Stimulated activated CD8-positive, alpha-beta memory T cell treated with anti-CD3 and anti-CD28 coated beads, Interleukin-4, amount 100 ng/mL, for 48 hours (primary cell): ENCODE data around the gene RNGTT.
"Not testable (repeated sequence)": the region's sequence is repeated elsewhere in the genome, so short reads cannot be mapped to it uniquely, and the experiment has no call there.

Experiments
- DNase-seq: peaks from one replicate; pipeline ENCODE4 v3.0.0-alpha.2; 2020

The RNGTT gene

DNA sequence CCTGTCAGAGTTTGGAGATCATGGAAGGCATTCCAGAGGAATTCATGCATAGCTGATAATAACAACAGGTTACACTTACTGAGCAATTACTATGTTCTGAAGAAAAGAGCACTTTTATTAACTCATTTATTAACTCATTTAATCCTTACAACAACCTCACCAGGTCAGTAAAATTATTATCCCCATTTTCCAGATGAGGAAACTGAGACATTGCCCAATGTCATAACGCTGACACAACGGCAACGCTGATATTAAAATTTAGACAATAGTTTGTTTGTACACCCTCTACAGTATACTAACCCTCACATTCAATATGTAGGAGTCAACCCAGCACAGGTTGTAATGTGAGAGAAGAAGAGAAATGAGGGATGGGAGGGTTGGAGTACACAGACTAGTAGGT lies 105.0 kb downstream of the RNGTT start:
- DNase-seq, result no peak

DNA sequence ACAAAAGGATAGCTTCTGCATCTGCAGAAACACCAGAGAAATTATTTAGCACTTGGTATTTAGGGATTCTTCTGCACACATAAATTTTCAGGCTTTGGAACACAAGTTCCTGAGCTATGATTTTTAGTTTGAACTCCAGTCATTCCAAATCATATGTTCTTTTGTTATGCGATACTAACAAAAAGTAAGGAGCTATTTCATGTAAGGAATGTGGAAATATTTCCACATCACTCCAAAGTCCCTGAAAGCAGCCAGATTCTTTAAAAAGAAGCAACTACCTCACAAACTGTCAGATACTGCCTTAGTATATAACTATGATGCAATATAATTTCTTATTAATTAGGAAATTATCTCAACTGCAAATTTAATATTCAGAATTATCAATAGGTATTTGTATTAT lies 106.9 kb downstream of the RNGTT start:
- DNase-seq, result no peak

DNA sequence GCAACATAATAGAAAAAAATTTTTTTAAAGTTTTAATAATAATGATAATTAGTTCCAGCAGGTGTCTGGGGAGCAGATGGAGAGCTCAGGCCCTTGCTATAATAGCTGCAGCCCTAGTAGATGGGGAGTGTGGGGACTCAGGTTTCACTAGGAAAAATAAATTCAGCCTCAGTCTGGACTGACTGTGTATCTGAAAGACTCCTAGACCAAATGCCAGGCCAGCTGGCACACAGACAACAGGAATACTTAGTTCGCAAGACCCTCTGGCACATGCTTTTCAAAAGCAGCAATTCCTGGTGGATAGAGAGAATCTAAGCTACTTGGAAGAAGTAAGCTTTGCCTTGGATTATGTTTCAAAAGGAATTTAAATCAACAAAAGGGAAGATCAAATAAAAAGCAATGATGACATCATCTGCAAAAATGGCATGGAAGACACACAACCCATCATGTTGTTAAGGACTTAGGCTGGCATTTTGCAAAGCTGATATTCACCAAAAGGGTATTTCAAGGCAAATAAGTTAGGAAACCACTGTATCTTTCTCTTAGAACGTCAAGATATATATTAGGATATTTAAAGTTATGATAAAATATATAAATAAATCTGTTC lies 107.8 kb downstream of the RNGTT start:
- no peak for DNase-seq

DNA sequence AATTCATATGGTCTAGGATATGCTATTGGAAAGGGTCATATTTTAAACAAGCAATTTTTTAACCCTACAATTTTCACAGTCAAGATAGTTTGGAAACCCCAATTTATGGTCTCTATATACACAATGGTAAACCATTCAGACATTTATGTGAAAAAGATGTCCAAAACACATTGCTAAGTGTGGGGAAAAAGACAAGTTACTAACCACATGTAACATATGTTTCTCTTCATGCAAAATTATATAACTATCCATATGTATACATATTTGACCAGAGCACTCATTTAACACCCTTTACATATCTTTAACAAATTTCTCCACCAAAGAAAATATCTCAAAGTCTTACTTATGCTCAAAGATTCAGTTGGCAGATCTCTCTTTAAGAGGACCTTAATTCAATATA lies 110.6 kb downstream of the RNGTT start:
- DNase-seq, result no peak

DNA sequence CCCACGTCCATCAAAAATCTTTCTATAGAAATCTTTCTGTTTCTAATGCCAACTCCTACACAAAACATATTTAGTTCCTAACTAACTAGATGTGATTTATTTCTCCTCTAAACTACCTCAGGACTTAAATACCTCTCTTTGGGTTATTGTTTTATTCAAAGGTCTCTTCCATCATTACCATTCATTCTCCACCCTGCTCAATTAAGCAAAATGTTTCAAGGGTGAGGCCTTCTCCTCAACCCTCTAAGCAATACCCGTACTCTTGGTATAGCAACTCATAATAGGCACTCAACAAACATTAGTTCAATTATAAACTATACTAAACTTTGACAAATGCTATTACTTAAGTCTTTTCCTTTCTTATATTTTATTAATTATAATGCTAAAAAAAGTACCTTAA lies 111.4 kb downstream of the RNGTT start:
- DNase-seq, result no peak

DNA sequence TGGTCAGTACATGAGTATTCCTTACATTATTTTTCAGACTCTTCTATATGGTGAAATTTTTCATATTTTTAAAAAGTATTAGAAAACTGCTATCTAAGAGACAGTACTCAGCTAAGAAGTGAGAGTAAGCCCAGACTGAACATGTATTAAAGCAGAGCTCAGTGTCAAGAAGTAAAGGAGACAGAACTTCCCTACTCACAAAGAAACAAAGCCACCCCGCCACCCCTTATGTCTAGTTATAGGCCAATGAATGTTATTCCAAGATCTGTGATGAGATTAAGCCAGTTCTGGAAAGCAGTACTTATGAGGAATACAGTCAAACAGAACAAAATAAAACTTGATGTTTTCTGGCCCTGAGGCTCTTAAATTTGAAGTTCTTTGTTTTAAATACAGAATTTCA lies 114.5 kb downstream of the RNGTT start:
- no peak for DNase-seq

DNA sequence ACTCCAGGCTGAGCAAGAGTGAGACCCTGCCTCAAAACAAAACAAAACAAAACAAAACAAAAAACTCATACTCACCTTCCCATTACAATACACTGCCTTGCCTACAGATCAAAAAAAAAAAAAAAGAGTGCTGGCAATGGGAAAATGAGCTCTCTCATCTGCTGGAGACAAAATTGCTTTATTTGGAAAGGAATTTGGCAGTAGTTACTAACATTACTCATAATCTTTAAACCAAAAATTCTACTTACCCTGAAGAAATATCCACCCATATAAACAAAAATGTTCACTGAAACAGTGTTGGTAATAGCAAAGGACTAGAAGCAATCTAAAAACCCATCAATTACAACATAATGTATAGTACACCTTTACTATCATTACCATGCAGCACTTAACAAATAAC lies 120.4 kb downstream of the RNGTT start:
- no peak for DNase-seq

DNA sequence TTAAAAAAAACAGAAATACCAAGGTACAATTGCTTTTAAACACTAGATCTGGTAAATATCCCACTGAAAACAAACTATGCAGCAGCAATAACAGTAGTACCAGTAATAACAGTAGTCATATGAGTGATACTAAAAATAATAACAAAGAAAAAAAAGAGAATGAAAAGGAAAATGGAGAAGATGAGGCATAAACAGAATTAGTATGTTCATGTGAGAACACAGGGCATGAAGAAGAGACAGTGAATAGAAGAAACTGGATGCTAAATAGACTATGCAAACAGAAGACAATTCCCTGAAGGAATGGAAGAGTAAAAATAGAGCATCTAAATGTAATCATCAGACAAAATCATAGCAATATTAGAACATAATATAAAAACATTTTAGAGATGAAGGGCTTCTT lies 121.1 kb downstream of the RNGTT start:
- DNase-seq, result no peak

DNA sequence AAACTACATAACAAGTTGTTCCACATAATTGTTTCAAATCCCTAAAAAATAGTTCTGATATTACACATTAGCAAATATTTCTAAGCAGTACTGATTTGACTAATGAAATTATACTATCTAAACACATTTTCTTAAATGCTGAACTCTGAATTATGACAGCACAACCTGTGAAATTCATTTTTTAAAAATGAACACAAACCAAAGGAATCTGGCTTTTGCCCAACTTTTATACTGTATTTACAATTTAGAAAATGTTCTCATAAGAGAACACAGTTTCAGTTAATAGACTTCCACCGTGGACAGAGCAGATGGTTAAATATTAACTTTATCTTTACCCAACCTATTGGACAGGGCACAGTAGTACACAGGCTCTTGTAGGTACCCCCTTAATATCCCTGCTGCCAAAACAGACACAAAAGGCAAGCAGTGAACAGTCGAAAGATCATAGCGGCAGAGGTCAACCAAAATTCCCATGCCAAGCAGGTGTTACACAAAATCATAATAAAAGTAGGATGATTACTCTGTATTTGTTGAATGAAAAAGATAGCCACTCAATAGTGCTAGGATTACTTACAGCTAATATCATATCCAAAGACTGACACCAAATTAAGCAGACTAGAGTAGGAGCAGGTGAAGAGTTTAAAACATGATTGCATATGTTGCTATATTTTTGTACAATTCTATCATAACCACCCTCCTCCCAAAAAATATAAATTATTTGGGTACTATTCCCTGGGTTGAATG lies 122.5 kb downstream of the RNGTT start:
- no peak for DNase-seq

DNA sequence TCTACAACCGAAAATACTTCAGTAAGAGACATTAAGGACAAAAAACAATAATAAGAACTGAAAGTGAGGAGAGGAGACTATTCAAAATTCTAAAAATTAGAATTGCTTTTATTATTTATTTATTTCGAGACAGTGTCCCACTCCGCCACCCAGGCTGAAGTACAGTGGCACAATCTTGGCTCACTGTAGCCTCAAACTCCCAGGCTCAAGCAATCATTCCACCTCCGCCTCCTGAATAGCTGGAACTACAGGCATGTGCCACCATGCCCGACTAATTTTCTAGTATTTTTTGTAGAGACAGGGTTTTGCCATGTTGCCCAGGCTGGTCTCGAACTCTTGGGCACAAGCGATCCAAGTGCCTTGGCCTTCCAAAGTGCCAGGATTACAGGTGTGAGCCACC lies 123.1 kb downstream of the RNGTT start:
- DNase-seq, result no peak

DNA sequence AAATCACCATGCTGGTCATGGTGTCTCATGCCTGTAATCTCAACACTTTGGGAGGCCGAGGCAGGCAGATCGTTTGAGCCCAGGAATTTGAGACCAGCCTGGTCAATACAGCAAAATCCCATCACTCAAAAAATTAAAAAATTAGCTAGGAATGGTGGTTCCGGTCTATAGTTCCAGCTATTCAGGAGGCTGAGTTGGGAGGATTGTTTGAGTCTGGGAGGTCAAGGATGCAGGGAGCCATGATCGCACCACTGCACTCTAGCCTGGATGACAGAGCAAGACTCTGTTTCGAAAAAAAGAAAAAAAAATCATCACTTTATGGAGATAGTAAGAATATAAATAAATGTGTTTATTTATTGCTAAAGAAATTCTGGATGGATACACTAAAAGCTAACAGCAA lies 124.1 kb downstream of the RNGTT start:
- no peak for DNase-seq

DNA sequence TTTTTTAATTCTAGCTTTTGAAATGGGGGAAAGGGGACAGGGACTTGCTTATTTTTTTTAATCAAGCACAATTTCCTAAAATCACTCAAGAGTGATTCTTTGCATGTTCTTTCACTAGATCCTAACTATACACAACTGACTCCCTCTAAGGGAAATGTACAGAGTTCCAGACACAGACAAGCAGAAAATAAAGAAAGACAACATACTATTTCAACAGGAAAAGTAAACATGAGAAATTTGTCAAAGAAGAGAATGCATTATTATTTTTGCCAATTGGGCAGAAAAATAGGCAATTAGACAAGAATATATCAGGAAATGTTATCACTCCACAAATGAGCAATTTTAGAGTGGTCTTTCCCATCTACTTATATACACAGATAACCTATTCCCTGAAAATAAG lies 128.2 kb downstream of the RNGTT start:
- DNase-seq, result no peak

DNA sequence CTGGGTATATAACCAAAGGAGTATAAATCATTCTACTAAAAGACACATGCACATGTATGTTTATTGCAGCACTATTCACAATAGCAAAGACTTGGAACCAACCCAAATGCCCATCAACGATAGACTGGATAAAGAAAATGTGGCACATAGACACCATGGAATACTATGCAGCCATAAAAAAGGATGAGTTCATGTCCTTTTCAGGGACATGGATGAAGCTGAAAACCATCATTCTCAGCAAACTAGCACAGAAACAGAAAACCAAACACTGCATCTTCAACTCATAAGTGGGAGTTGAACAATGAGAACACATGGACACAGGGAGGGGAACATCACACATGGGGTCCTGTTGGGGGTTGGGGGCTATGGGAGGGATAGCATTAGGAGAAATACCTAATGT lies 130.3 kb downstream of the RNGTT start:
- DNase-seq, result not testable (repeated sequence)

DNA sequence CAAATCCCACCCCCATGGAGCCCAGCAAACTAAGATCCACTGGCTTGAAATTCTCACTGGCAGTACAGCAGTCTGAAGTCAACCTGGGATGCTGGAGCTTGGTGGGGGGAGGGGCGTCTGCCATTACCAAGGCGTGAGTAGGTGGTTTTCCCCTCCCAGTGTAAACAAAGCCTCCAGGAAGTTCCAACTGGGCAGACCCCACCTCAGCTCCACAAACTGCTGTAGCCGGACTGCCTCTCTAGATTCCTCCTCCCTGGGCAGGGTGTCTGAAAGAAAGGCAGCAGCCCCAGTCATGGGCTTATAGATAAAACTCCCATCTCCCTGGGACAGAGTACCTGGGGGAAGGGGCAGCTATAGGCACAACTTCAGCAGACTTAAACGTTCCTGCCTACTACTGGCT lies 135.8 kb downstream of the RNGTT start:
- DNase-seq, result not testable (repeated sequence)

DNA sequence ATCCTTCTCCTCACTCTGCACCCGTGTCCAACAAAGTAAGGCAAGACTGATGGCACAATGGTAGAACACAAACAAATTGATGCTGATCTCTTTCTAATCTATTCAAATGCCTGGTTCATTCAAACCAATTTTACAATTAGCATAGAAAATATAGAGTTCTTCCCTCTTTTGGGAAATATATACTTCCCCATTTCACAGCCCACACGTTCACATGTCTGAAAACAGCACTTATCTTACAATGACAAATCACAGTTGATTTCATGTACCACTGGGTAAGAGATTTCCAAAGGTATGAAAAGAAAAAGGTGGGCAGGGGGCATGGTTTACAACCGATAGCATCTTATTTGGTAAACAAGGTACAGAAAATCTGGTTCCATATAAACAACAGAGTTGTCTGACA lies 137.6 kb downstream of the RNGTT start:
- no peak for DNase-seq

DNA sequence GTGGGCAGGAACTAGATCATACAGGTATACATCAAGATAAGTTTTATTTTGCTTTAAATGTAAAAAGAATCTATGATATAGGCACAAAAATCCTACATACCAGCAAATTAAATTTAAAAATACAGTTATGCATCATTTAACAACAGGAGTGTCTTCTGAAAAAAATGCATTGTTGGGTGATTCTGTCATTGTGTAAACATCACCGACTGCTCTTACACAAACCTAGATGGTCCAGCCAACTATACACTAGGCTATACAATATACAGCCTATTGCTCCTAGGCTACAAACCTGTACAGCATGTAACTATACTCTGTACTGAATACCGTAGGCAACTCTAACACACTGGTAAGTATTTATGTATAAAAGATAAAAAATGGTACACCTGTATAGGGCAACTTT lies 139.4 kb downstream of the RNGTT start:
- DNase-seq, result no peak

DNA sequence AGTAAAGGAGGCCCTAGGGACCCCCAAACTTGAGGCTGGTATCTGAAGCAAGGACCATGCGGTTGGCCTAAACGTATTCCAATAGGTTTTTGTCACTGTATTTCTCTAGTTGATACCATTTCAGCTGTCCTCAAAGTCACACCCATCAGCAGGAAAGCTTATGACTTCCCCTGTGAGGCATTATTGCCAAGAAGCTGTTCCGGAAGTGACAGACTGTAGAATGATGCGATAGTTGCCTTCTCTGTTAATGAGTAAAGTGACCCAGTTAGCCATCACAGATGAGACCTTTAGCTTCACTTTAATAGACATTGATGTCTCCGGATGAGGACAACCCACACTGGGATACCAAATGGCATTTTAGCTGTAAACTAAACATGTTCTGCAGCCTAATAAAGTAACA lies 147.9 kb downstream of the RNGTT start:
- DNase-seq, result no peak

DNA sequence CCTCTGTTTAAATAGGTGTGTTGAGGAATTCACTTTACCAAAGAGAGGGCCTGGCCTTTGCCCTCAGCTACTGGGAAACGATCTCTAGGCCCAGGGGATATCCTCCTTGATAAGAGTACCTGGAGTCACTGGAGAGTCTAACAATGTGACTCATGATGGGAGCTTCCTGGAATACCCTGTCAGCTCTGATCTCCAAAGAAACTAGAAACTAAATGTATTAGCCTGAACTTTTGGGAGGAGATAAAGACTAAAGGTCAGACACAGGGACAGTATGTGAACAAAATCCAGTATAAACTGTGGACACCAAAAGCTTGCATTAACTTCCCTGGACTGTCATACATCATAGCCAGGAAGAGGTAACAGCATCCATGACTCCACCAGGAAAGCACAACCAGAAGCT lies 148.5 kb downstream of the RNGTT start:
- no peak for DNase-seq

DNA sequence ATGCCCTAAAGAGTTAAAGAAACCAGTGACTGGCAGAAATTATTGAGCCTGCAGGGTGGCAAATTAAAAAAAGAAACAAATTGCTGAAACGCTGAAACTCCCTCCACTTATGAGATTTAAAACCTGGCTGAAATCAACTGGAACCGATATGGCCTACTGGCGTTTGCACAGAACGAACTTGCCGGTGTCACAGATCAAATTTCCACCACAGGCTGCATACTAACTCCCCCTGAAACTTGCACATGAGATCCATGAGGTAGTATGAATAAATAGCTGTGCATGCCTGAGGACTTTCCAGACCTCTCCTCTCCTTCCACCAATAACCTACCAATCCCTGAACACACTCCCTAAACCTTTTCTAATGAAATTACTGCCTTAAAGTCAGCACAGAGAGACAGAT lies 150.4 kb downstream of the RNGTT start:
- no peak for DNase-seq

DNA sequence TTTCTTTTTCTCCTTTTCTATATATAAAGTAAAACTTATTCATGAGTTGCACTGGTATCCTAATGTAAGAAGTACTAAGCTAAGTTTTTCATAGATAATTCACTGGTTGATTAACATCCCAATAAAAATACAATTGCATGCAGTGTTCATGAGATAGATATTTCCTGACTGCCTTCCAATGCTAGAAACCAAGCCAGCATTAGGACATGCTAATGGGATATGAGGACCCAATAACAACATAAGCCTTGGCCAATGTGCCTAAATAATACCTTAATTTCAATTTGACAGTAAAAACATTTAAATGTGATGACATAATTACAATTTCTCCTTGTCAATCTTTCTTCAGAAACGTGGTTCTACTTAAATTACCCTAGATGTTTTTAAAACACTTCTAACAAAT lies 152.7 kb downstream of the RNGTT start:
- DNase-seq, result no peak

DNA sequence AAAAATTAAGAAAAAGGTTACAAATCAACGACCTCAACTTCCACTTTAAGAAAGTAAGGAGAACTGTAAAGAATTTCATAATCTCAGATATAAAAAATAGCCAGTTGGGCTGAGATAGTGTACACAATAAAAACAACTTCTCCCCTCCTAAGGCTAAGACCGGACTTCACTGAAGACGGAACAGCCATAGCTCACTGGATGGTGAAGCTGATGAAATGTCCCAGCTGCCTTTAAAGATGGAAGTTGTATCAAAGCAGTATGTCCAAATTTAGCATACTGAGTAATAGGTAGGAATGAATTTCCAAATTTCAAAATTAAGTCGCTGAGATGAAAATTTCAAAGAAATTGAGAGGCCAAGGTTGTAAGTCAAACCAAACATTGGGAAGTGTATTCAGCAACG lies 153.3 kb downstream of the RNGTT start:
- DNase-seq, result no peak

DNA sequence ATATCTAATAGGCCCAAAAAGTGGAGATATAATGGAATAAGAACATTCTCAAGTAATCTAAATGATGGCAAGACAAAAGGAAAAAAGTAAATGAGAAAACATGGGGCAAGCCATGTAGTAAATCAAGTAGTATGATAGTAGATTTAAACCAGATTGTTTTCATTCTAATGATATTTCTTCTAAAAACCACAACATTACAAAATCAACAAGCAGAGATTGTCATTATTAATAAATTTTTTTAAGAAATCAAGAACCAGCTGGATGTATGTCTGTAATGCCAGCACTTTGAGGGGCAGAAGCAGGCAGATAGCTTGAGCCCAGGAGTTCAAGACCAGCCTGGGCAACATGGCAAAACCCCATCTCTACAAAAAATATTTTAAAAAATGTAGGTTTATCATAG lies 155.0 kb downstream of the RNGTT start:
- DNase-seq, result no peak

DNA sequence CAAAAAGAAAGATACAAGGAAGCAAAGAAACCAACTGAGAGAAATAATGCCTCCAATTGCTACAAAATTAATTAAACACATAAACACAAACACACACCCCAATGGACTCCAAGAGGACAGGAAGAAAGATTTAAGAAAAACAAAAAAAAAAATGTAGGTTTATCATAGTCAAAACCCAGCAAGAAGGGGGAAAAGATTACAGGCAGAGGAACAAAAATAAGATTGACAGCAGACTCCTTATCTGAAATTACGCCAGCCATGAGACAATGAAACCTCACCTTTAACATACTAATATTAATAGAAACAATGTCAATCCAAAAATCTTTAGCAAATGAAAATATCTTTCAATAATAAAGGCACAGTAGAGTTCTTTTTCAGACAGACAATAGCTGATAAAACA lies 155.8 kb downstream of the RNGTT start:
- no peak for DNase-seq

DNA sequence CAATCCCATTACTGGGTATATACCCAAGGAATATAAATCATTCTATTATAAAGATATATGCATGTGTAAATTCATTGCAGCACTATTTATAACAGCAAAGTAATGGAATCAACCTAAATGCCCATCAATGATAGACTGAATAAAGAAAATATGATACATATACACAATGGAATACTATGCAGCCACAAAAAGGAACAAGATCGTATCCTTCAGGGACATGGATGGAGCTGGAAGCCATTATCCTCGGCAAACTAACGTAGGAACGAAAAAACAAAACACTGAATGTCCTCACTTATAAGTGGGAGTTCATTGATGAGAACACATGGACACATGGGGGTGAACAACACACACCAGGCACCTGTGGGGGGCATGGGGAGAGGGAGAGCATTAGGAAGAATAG lies 156.7 kb downstream of the RNGTT start:
- no peak for DNase-seq

DNA sequence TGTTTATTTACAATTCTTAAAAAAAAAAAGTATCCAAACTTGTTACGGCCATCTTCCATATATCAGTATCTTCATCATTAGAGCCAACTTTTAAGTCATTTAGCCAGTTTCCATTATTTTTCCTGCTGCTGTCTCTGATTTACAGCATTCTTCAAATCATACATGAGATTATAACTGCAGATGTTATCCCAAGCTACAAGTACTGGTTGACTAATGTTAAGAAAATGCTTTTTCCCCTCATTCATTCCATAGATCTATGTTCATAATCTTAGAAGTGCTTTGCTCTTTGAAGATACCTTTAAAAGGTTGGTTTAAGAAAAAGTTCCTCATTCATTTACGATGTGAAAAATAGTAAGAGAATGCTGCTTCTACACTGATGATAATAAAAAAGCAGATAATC lies 158.7 kb downstream of the RNGTT start:
- DNase-seq, result no peak
